ENCODE measurements around the gene FEZ2.

Gene FEZ2

DNA sequence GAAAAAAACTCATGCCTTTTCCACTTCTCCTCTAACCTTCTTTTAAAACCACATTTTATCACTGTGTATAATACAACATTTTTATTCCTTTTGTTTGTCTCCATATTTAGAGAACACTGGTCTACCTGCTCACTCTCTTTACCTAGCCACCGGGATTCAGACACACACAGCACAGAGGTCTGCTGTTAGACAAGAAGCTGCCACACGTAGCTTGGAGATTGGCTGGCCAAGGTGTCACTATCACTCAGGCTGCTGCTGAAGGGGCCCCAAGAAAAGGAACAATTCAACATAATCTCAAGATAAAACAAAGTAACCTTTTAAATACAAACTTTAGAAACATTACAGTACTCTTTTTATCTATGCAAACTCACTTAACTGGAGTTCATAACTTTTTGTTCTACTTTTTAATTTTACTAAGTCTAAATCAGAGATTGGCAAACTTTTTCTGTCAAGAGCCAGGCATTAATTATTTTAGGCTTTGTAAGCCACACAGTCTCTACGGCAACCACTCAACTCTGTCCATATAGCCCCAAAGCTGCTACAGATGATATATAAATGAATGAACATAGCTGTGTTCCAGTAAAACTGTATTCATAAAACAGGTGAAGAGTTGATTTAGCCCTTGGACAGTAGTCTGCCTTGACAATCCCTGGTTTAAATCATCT is 25.8 kb downstream of the FEZ2 start:
- Histone ChIP-seq H3K9me3 (ENCODE audit: insufficient read depth, low read depth, low read length) (no peaks in the 10 kb centered on the region), H3K4me3 (ENCODE audit: low read length) (no peak overlapping the region), H3K36me3 (ENCODE audit: insufficient read depth, low read length) (peaks cover 24% of the 10 kb centered on the region), H3K4me1 (ENCODE audit: insufficient read depth, low read length) (peaks cover 35% of the 10 kb centered on the region), H3K9ac (ENCODE audit: low read depth, low read length) (no peak overlapping the region), H3K27ac (ENCODE audit: low read depth, low read length) (peak overlapping the region; percentile 10; the same call in 1 of the 2 replicates), H3K27me3 (ENCODE audit: insufficient read depth, low read length) (no peaks in the 10 kb centered on the region)
- 79% methylated on average over 3 of the region's 3 CpGs for WGBS

GRCh38 chr2:36570416-36570815 is 27.6 kb downstream of the FEZ2 start:
- no peak overlapping the region for H3K4me3 ChIP-seq (ENCODE audit: low read length)
- no peak overlapping the region for H3K9ac ChIP-seq (ENCODE audit: low read depth, low read length)
- H3K9me3 ChIP-seq (ENCODE audit: insufficient read depth, low read depth, low read length), result no peaks in the 10 kb centered on the region
- H3K27me3 ChIP-seq (ENCODE audit: insufficient read depth, low read length), result no peaks in the 10 kb centered on the region
- H3K4me1 ChIP-seq (ENCODE audit: insufficient read depth, low read length), result peaks cover 35% of the 10 kb centered on the region
- 100% methylated on average over 1 of the region's 1 CpG for WGBS
- peaks cover 15% of the 10 kb centered on the region for H3K36me3 ChIP-seq (ENCODE audit: insufficient read depth, low read length)
- H3K27ac ChIP-seq (ENCODE audit: low read depth, low read length), result no peak overlapping the region

DNA sequence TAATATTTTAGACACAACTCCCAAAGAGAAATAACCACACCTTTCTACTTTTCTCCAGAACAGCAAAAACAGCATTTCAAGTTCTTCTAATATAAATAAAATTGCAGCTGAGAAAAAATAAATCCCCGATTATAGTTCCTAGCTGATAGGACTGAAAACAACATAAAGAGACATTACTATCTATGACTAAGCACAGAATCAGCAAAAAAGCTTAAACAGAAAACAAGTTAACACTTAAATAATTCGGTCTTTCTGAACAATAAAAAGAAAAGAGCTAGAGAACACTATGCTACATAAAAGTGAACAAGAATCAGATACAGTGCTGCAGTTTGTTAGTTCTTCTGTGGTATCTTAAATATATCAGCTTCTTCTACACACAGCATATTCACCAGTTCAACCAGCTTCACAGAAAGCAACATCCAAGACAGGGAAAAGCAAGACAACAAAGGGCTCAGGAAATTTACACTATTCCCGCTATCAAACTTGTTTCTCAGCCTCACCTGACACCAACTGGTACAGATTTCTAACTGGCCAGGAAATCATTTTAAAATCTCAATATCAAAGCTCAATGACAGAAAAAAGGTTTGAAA is 28.6 kb downstream of the FEZ2 start:
- 83% methylated on average over 3 of the region's 3 CpGs for WGBS
- H3K27me3 ChIP-seq (ENCODE audit: insufficient read depth, low read length), result no peaks in the 10 kb centered on the region
- H3K9me3 ChIP-seq (ENCODE audit: insufficient read depth, low read depth, low read length), result no peaks in the 10 kb centered on the region
- no peak overlapping the region for H3K4me3 ChIP-seq (ENCODE audit: low read length)
- peaks cover 9% of the 10 kb centered on the region for H3K36me3 ChIP-seq (ENCODE audit: insufficient read depth, low read length)
- H3K9ac ChIP-seq (ENCODE audit: low read depth, low read length), result 0 out of 2 replicates have a peak overlapping the region, but pooled peaks have one; percentile 6
- peak overlapping the region; percentile 1; the same call in 1 of the 2 replicates for H3K27ac ChIP-seq (ENCODE audit: low read depth, low read length)
- H3K4me1 ChIP-seq (ENCODE audit: insufficient read depth, low read length), result peaks cover 40% of the 10 kb centered on the region

DNA sequence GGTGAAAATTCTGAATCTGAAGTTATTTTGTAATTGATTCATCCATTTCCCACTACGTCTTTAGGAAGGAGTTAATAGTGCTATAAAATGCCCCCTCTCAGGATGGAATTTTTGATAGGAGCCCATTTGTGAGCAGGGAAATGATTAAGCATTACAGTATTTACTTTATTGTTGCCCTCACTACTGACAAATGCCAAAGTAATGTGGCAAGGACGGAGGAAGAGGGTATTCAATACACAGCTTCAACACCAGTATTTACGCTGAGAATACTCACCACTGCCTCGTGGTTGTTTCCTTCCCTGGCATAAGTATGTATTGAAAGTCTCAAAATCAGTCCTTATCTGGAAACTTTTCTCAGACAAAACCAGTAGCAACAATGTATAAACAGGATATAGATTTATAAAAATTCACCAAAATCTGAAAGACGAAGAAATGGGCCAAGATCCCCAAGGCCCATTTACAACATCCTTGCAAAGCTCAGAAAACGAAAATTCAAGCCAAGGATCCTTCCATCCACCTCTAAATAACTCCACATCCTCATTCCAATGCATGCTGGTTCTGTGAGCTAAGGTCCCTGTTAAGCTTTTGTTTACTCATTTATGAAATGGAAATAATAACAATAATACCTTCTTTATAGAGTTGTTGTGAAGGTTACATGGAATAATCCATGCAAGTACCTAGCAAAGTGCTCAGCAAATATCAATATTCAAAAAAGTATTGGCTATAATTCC is 29.3 kb downstream of the FEZ2 start:
- Histone ChIP-seq H3K36me3 (ENCODE audit: insufficient read depth, low read length) (peaks cover 6% of the 10 kb centered on the region), H3K27ac (ENCODE audit: low read depth, low read length) (no peak overlapping the region), H3K9ac (ENCODE audit: low read depth, low read length) (no peak overlapping the region), H3K4me1 (ENCODE audit: insufficient read depth, low read length) (peaks cover 46% of the 10 kb centered on the region), H3K27me3 (ENCODE audit: insufficient read depth, low read length) (no peaks in the 10 kb centered on the region), H3K4me3 (ENCODE audit: low read length) (no peak overlapping the region), H3K9me3 (ENCODE audit: insufficient read depth, low read depth, low read length) (no peaks in the 10 kb centered on the region)
- 79% methylated on average over 6 of the region's 6 CpGs for WGBS

DNA sequence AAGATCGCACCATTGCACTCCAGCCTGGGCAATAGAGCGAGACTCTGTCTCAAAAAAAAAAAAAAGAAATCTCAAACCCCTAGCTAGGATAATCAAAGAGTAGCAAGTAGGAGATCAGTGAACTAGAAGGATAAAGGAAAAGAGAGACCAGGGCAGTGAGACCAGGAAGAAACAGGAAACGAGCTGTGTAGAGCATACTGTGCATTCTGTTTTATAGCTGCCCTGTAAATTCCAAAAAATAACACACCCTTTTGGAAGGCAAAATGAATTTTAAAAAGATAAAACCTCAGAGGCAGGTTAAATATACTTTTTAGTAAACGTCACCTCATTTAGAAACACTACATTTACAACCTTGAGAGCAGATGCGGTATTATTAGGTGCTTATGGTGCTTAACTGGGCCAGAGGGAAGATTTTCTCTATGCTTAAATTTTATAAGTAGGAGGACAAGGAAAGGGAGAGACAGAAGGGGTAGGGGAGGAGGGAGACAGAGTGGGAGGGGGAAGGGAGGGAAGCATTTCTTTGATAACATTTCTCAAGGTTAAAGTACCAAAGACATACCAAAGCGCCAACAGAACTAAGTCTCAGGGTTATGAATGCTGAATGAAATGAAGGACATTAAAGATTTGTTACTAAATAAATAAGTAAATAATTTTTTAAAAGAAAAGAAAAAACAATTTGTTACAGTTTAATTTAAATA is 30.1 kb downstream of the FEZ2 start:
- no peak overlapping the region for H3K27ac ChIP-seq (ENCODE audit: low read depth, low read length)
- no peaks in the 10 kb centered on the region for H3K27me3 ChIP-seq (ENCODE audit: insufficient read depth, low read length)
- H3K4me1 ChIP-seq (ENCODE audit: insufficient read depth, low read length), result peaks cover 51% of the 10 kb centered on the region
- 94% methylated on average over 4 of the region's 6 CpGs for WGBS
- H3K9ac ChIP-seq (ENCODE audit: low read depth, low read length), result 0 out of 2 replicates have a peak overlapping the region, but pooled peaks have one; percentile 16
- H3K9me3 ChIP-seq (ENCODE audit: insufficient read depth, low read depth, low read length), result no peaks in the 10 kb centered on the region
- H3K4me3 ChIP-seq (ENCODE audit: low read length), result no peak overlapping the region
- H3K36me3 ChIP-seq (ENCODE audit: insufficient read depth, low read length), result peaks cover 6% of the 10 kb centered on the region

GRCh38 chr2:36566887-36567286 is 31.1 kb downstream of the FEZ2 start:
- H3K27me3 ChIP-seq (ENCODE audit: insufficient read depth, low read length), result no peaks in the 10 kb centered on the region
- peaks cover 50% of the 10 kb centered on the region for H3K4me1 ChIP-seq (ENCODE audit: insufficient read depth, low read length)
- 91% methylated on average over 4 of the region's 4 CpGs for WGBS
- H3K9ac ChIP-seq (ENCODE audit: low read depth, low read length), result no peak overlapping the region
- no peaks in the 10 kb centered on the region for H3K9me3 ChIP-seq (ENCODE audit: insufficient read depth, low read depth, low read length)
- no peak overlapping the region for H3K27ac ChIP-seq (ENCODE audit: low read depth, low read length)
- H3K36me3 ChIP-seq (ENCODE audit: insufficient read depth, low read length), result peaks cover 6% of the 10 kb centered on the region
- H3K4me3 ChIP-seq (ENCODE audit: low read length), result no peak overlapping the region

- Histone ChIP-seq H3K4me1 (ENCODE audit: insufficient read depth, low read length) (peaks cover 62% of the 10 kb centered on the region), H3K9ac (ENCODE audit: low read depth, low read length) (no peak overlapping the region), H3K36me3 (ENCODE audit: insufficient read depth, low read length) (peaks cover 9% of the 10 kb centered on the region), H3K4me3 (ENCODE audit: low read length) (no peak overlapping the region), H3K9me3 (ENCODE audit: insufficient read depth, low read depth, low read length) (no peaks in the 10 kb centered on the region), H3K27ac (ENCODE audit: low read depth, low read length) (no peak overlapping the region), H3K27me3 (ENCODE audit: insufficient read depth, low read length) (no peaks in the 10 kb centered on the region)
- WGBS, result 98% methylated on average over 4 of the region's 4 CpGs
These were observed 32.3 kb downstream of the FEZ2 start for GRCh38 chr2:36565712-36566111.

DNA sequence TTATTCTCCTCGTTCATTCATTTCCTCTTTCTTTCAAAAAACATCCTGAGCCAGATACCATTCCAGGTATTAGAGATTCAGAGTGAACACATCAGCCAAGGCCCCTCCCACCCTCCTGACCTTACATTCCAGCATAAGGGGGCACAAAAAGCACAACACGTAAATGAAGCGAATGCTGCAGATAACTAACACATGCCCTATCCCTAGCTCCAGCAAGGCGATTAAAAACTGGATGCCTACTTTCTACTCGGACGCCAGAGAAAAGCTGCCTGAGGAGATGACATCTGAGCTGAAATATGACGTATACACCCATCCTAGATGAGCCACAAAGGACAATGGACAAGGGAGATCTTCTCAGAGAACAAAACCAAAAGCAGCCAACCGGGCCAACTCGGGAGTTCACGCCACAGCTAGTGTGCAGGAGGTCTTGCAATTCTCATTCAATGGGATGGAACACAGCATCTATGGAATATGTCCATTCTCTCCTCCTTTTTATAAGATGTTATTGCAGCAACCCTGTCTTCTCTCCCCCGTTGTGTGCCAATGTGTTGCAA is 33.5 kb downstream of the FEZ2 start:
- Histone ChIP-seq H3K36me3 (ENCODE audit: insufficient read depth, low read length) (peaks cover 13% of the 10 kb centered on the region), H3K9me3 (ENCODE audit: insufficient read depth, low read depth, low read length) (no peaks in the 10 kb centered on the region), H3K4me1 (ENCODE audit: insufficient read depth, low read length) (peaks cover 68% of the 10 kb centered on the region), H3K27ac (ENCODE audit: low read depth, low read length) (no peak overlapping the region; the same call in 1 of the 2 replicates), H3K4me3 (ENCODE audit: low read length) (no peak overlapping the region), H3K27me3 (ENCODE audit: insufficient read depth, low read length) (no peaks in the 10 kb centered on the region), H3K9ac (ENCODE audit: low read depth, low read length) (no peak overlapping the region)
- 95% methylated on average over 11 of the region's 11 CpGs for WGBS

- H3K9ac ChIP-seq (ENCODE audit: low read depth, low read length), result 0 out of 2 replicates have a peak overlapping the region, but pooled peaks have one; percentile 34
- H3K36me3 ChIP-seq (ENCODE audit: insufficient read depth, low read length), result peaks cover 18% of the 10 kb centered on the region
- 97% methylated on average over 3 of the region's 3 CpGs for WGBS
- no peaks in the 10 kb centered on the region for H3K9me3 ChIP-seq (ENCODE audit: insufficient read depth, low read depth, low read length)
- H3K4me1 ChIP-seq (ENCODE audit: insufficient read depth, low read length), result peaks cover 62% of the 10 kb centered on the region
- no peaks in the 10 kb centered on the region for H3K27me3 ChIP-seq (ENCODE audit: insufficient read depth, low read length)
- no peak overlapping the region for H3K4me3 ChIP-seq (ENCODE audit: low read length)
- H3K27ac ChIP-seq (ENCODE audit: low read depth, low read length), result peak overlapping the region; percentile 39; the same call in 1 of the 2 replicates
These were observed 34.9 kb downstream of the FEZ2 start for GRCh38 chr2:36562973-36563532.

- no peak overlapping the region for H3K4me3 ChIP-seq (ENCODE audit: low read length)
- 0 out of 2 replicates have a peak overlapping the region, but pooled peaks have one; percentile 7 for H3K27ac ChIP-seq (ENCODE audit: low read depth, low read length)
- H3K4me1 ChIP-seq (ENCODE audit: insufficient read depth, low read length), result peaks cover 57% of the 10 kb centered on the region
- H3K9ac ChIP-seq (ENCODE audit: low read depth, low read length), result no peak overlapping the region
- whole genome bisulfite sequencing, result 96% methylated on average over 1 of the region's 1 CpG
- no peaks in the 10 kb centered on the region for H3K27me3 ChIP-seq (ENCODE audit: insufficient read depth, low read length)
- peaks cover 18% of the 10 kb centered on the region for H3K36me3 ChIP-seq (ENCODE audit: insufficient read depth, low read length)
- H3K9me3 ChIP-seq (ENCODE audit: insufficient read depth, low read depth, low read length), result no peaks in the 10 kb centered on the region
These were observed 35.7 kb downstream of the FEZ2 start for GRCh38 chr2:36562240-36562639.

Measured in HUES64 (cell line).